OCI-LY1 (cell line): ENCODE data around the gene NUP50.

ENCODE experiments used
- CTCF ChIP-seq: fragments of 200-600 bp; sonication (generic), shearing (Covaris generic); IDR thresholded peaks from 2 replicates; pipeline ENCODE4 v1.5.1; 2017; ENCODE audit warnings: mild to moderate bottlenecking, antibody characterized with exemption, low read length, moderate library complexity, mixed read lengths
- EZH2 ChIP-seq: fragments of 200-600 bp; sonication (generic), shearing (Covaris generic); IDR thresholded peaks from 2 replicates; pipeline ENCODE4 v1.8.0; 2017; ENCODE audit warnings: borderline replicate concordance, mixed run types, mild to moderate bottlenecking, antibody characterized with exemption, low read length, moderate library complexity, mixed read lengths

DNA sequence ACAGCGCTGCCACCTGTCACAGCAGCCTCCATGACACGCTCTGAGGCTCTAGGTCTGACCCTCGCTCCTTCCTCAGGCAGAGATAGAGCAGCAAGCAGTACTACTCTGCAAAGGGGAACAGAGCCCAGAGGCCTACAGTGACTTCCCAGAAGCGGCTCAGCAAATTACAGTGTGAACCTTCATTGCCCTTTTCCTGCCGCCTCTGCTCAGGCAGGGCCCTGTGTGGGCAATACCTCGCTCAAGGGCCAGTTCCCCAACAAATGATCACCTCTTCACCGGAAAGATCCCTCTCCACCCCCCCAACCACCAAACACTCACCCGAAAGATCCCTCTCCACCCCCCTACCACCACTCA, 64.7 kb downstream of the NUP50 start:
- TF ChIP-seq CTCF (no peak), EZH2 (no peak)
